Measurements from ENCODE around the gene MST1. TPM values are rescaled to one million over a fixed set of nuclear protein-coding genes. Genes with fewer than 3 reads are reported as not detected.

The MST1 gene
- total RNA-seq, 4 donors from 2014 or later, result 2.3 to 12.2 (median 2.7) TPM

- peaks cover 0 to 6% (median 0%) of the 10 kb centered on the region in 3 donors for H3K4me1 ChIP-seq
- no peak overlapping the region for H3K27ac ChIP-seq
These were observed 33.5 kb downstream of the MST1 start for GRCh38 chr3:49655731-49656285.

GRCh38 chr3:49654955-49655556 is 34.2 kb downstream of the MST1 start:
- intact Hi-C loops (cut with DNase I), result no loop called here
- no peak for DNase-seq
- H3K27ac ChIP-seq, result no peak overlapping the region
- no peak overlapping the region for H3K4me3 ChIP-seq
- H3K27me3 ChIP-seq, result peaks cover 0 to 14% (median 0%) of the 10 kb centered on the region in 4 donors
- WGBS, 2 donors, result 0 to 40% methylated on average over 1 of the region's 10 CpGs
- no peaks in the 10 kb centered on the region for H3K36me3 ChIP-seq
- TF ChIP-seq CTCF (IDR thresholded peaks at IDR 0.05) (no peak), POLR2A (IDR thresholded peaks at IDR 0.05) (no peak)
- peaks cover 0 to 6% (median 0%) of the 10 kb centered on the region in 3 donors for H3K4me1 ChIP-seq
- no peaks in the 10 kb centered on the region for H3K9me3 ChIP-seq

More at GRCh38 chr3:49655731-49656285, 33.5 kb downstream of the MST1 start:
- Histone ChIP-seq H3K9me3 (no peaks in the 10 kb centered on the region), H3K4me3 (no peak overlapping the region), H3K27me3 (peaks cover 0 to 14% (median 0%) of the 10 kb centered on the region in 4 donors), H3K36me3 (no peaks in the 10 kb centered on the region)
- DNase-seq, result no peak
- intact Hi-C loops (cut with DNase I), result no loop called here
- WGBS, 2 donors, result 93 to 97% methylated on average over 7 to 10 of the region's 19 CpGs
- TF ChIP-seq POLR2A (IDR thresholded peaks at IDR 0.05) (no peak), CTCF (IDR thresholded peaks at IDR 0.05) (no peak)

- no peaks in the 10 kb centered on the region for H3K36me3 ChIP-seq
- intact Hi-C loops (cut with DNase I), result no loop called here
- TF ChIP-seq CTCF (IDR thresholded peaks at IDR 0.05), result no peak
- TF ChIP-seq POLR2A (IDR thresholded peaks at IDR 0.05), result no peak
These were observed 35.0 kb downstream of the MST1 start for GRCh38 chr3:49654176-49654825.

GRCh38 chr3:49653621-49654020 is 35.7 kb downstream of the MST1 start:
- no peaks in the 10 kb centered on the region for H3K36me3 ChIP-seq
- peaks cover 0 to 6% (median 0%) of the 10 kb centered on the region in 3 donors for H3K4me1 ChIP-seq
- H3K4me3 ChIP-seq, result no peak overlapping the region
- no peak overlapping the region for H3K27ac ChIP-seq
- DNase-seq, result no peak
- H3K27me3 ChIP-seq, result peaks cover 0 to 14% (median 0%) of the 10 kb centered on the region in 4 donors
- TF ChIP-seq CTCF (IDR thresholded peaks at IDR 0.05) (no peak), POLR2A (IDR thresholded peaks at IDR 0.05) (no peak)
- no peaks in the 10 kb centered on the region for H3K9me3 ChIP-seq
- WGBS, 2 donors, result 70 to 90% methylated on average over 3 to 7 of the region's 8 CpGs
- intact Hi-C loops (cut with DNase I), result no loop called here

More at GRCh38 chr3:49654176-49654825, 35.0 kb downstream of the MST1 start:
- WGBS, 2 donors, result 83 to 96% methylated on average over 11 to 15 of the region's 17 CpGs
- Histone ChIP-seq H3K27ac (no peak overlapping the region), H3K4me3 (no peak overlapping the region), H3K9me3 (no peaks in the 10 kb centered on the region), H3K4me1 (peaks cover 0 to 6% (median 0%) of the 10 kb centered on the region in 3 donors), H3K27me3 (peaks cover 0 to 14% (median 0%) of the 10 kb centered on the region in 4 donors)
- no peak for DNase-seq

GRCh38 chr3:49652903-49653415 is 36.3 kb downstream of the MST1 start:
- Histone ChIP-seq H3K9me3 (no peaks in the 10 kb centered on the region), H3K27me3 (peaks cover 0 to 14% (median 0%) of the 10 kb centered on the region in 4 donors), H3K36me3 (no peaks in the 10 kb centered on the region), H3K4me1 (peaks cover 0 to 6% (median 0%) of the 10 kb centered on the region in 3 donors), H3K27ac (no peak overlapping the region), H3K4me3 (no peak overlapping the region)
- TF ChIP-seq CTCF (IDR thresholded peaks at IDR 0.05) (no peak), POLR2A (IDR thresholded peaks at IDR 0.05) (no peak)
- 86 to 92% methylated on average over 9 to 12 of the region's 21 CpGs for WGBS, 2 donors
- intact Hi-C loops (cut with DNase I), result no loop called here
- no peak for DNase-seq

Data from esophagus squamous epithelium (tissue), 5 donors.